ENCODE measurements around the gene PCMTD2.
"Not testable (repeated sequence)": the region's sequence is repeated elsewhere in the genome, so short reads cannot be mapped to it uniquely, and the experiment has no call there.

The PCMTD2 gene

DNA sequence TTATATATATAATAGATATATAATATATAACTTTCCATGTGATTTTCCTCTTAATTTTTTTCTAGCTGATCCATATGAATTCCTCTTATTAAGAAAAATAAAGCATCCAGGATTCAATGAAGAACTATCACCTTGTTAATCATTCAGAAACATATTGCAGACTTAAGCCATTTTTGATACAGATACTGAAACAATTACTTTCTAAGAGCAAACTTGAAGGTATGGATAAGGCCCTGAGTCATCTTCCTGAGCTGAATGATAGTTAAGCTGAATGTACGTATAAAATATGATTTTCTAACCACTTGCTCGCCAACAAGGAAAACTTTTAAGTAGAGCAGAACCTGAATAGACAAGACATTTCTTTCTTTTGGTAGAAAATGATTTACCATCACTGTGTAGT is 47.5 kb downstream of the PCMTD2 start:
- not testable (repeated sequence) for DNase-seq

DNA sequence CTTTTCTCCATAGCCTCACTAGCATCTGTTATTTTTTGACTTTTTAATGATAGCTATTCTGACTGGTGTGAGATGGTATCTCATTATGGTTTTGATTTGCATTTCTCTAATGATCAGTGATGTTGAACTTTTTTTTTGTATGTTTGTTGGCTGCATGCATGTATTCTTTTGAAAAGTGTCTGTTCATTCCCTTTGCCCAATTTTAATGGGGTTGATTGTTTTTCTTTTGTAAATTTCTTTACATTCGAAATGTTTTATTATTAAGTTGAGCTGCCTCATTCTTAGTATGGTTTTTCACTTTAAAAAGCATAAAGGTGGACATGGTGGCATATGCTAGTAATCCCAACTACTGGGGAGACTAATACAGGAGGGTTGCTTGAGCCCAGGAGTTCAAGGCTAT is 58.2 kb downstream of the PCMTD2 start:
- not testable (repeated sequence) for DNase-seq

- not testable (repeated sequence) for DNase-seq
These were observed 59.8 kb downstream of the PCMTD2 start for GRCh38 chr20:64315381-64315780.

- not testable (repeated sequence) for DNase-seq
These were observed 60.3 kb downstream of the PCMTD2 start for GRCh38 chr20:64315884-64316283.

- DNase-seq, result not testable (repeated sequence)
These were observed 61.0 kb downstream of the PCMTD2 start for GRCh38 chr20:64316415-64317083.

DNA sequence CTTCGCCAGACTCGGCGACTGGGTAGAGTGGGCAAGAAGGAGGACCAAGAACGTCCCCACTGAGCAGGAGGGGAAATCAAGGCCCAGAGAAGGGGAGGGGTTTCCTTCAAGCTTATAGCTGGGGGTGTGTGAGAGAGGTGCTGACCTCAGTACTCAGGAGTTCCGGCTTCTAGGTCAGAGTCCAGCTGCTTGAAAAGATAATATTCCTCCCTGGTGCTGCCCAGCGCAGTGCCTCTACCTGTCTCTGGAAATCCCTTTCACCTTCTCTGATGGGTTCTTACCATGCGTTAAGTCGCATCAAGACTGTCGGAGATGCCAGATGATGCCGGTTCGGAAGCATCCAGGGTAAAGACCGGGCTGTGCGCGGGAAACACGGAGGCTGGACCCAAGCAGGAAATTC is 61.8 kb downstream of the PCMTD2 start:
- not testable (repeated sequence) for DNase-seq

- DNase-seq, result not testable (repeated sequence)
These were observed 62.5 kb downstream of the PCMTD2 start for GRCh38 chr20:64318056-64318455.

DNA sequence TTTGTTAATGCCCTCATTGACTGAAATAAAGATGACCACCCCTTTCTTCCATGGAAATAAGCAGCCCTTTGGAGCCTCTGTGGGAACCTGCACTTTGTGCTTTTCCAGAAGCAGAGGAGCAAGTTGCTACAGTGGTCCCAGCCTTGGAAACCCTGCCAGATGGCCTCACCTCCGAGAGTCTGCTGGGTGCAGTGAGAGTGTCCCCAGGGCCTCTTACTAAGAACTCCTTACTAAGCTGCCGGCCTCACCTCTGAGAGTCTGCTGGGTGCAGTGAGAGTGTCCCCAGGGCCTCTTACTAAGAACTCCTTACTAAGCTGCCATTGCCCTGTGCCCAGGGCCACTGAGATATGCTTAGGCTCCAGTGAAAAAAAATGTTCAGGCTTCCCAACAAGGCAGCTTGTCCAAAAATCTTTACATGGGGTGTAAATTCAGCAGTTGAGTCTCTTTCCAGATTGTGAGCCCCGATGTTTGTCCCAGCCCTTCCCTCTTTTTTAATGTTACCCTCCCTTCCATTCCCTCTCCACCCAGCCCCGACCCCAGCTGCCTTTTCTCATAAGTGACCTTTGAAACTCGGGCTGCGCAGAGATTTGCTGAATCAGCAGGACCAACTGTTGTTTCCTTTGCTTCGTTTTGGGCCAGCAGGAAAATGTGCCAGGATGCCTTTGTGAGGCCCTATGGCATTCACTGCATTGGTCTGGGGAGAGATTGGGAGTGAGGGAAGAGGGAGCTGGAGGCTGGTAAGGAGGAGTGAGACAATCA is 66.7 kb downstream of the PCMTD2 start:
- not testable (repeated sequence) for DNase-seq

Measured in fibroblast of upper back skin (primary cell).